GM12878 (cell line): Measurements from ENCODE around the gene MEX3B. TPM values are rescaled to one million over a fixed set of nuclear protein-coding genes. Genes with fewer than 3 reads are reported as not detected.

Source experiments
- ATAC-seq: fragments of 200-7000 bp; cut with Tn5 transposase; 3 replicates; pipeline ENCODE4 v1.9.1; 2020; ENCODE audit warnings: mild to moderate bottlenecking, moderate library complexity
- BruUV-seq: library from RNA; stranded (reverse); fragments of 400-500 nt; replicated peaks from 2 replicates; lab custom pipeline; 2021; lab: Mats Ljungman, UMichigan
- CTCF ChIA-PET: fragments of 300-600 bp; sonication (Branson Sonifier 250); formaldehyde crosslinking; extraction: SDS; loops from one replicate; lab custom pipeline; 2021; ENCODE audit warnings: inconsistent platforms; lab: Yijun Ruan, JAX
- POLR2A ChIA-PET: fragments of 350-600 bp; formaldehyde crosslinking; extraction: SDS; loops from one replicate; lab custom pipeline; 2021; ENCODE audit warnings: inconsistent platforms; lab: Charles Lee
- RAD21 ChIA-PET: fragments of 300-600 bp; sonication (Branson Sonifier 250); formaldehyde crosslinking; loops from one replicate; lab custom pipeline; 2023; ENCODE audit warnings: antibody characterized with exemption; ENCODE audit not compliant: unreplicated experiment; lab: Charles Lee
- SMC1A ChIA-PET: fragments of 300-600 bp; sonication (Branson Sonifier 250); formaldehyde crosslinking; loops from one replicate; lab custom pipeline; 2023; ENCODE audit not compliant: unreplicated experiment, uncharacterized antibody; lab: Charles Lee
- DNase-seq: peaks from one replicate; pipeline ENCODE4 v3.0.0-alpha.2; 2011; ENCODE audit warnings: low read depth, low spot score
- FAIRE-seq: peaks from 3 replicates; lab custom pipeline; 2011; peaks lifted over from hg19 to GRCh38; lab: Jason Lieb, UNC
- H2AFZ ChIP-seq: 2 replicates; pipeline ENCODE4 v1.6.0; 2011; ENCODE audit warnings: low read depth, low read length, control low read depth; ENCODE audit not compliant: control insufficient read depth
- H3K27ac ChIP-seq: 2 replicates; pipeline ENCODE4 v1.5.1; 2011; ENCODE audit warnings: control low read depth; ENCODE audit not compliant: control insufficient read depth, insufficient read depth
- H3K27me3 ChIP-seq, 2 experiments: replicated peaks in 1 of 2; 2 replicates each; pipeline versions ENCODE4 v1.6.0 to v1.6.1; 2011; ENCODE audit warnings: low read length in 1 of 2; ENCODE audit not compliant: control insufficient read depth in 2 of 2, insufficient read depth in 2 of 2
- H3K36me3 ChIP-seq, 2 experiments: 2 replicates each; pipeline ENCODE4 v1.5.1; 2011; ENCODE audit warnings: low read length in 1 of 2; ENCODE audit not compliant: control insufficient read depth in 2 of 2, insufficient read depth in 2 of 2
- H3K4me1 ChIP-seq: 2 replicates; pipeline ENCODE4 v1.6.1; 2011; ENCODE audit warnings: mild to moderate bottlenecking, low read length, moderate library complexity, mixed read lengths; ENCODE audit not compliant: control insufficient read depth, insufficient read depth
- H3K4me2 ChIP-seq: 2 replicates; pipeline ENCODE4 v1.6.0; 2011; ENCODE audit warnings: control low read depth; ENCODE audit not compliant: control insufficient read depth, insufficient read depth
- H3K4me3 ChIP-seq: fragments of 200-600 bp; sonication (generic); 2 replicates; pipeline ENCODE4 v1.5.1; 2016
- H3K79me2 ChIP-seq: 2 replicates; pipeline ENCODE4 v1.6.0; 2011; ENCODE audit warnings: low read length; ENCODE audit not compliant: control insufficient read depth, insufficient read depth
- H3K9ac ChIP-seq: 2 replicates; pipeline ENCODE4 v1.8.0; 2011; ENCODE audit warnings: low read length, control low read depth, mixed read lengths; ENCODE audit not compliant: control insufficient read depth, insufficient read depth
- H3K9me3 ChIP-seq: replicated peaks from 3 replicates; pipeline ENCODE4 v1.5.1; 2011; ENCODE audit warnings: mild to moderate bottlenecking, low read length; ENCODE audit not compliant: control insufficient read depth, insufficient read depth
- H4K20me1 ChIP-seq: 2 replicates; pipeline ENCODE4 v1.6.0; 2011; ENCODE audit not compliant: control insufficient read depth, insufficient read depth
- BRCA1 ChIP-seq: IDR thresholded peaks from 2 replicates; pipeline ENCODE4 v1.6.1; 2011; ENCODE audit warnings: low read depth, low read length, improper control_type of control experiment
- CBX5 ChIP-seq: sonication (generic); IDR thresholded peaks from 2 replicates; pipeline ENCODE4 v1.6.1; 2016; ENCODE audit warnings: low read depth, moderate library complexity, mild to moderate bottlenecking, inconsistent platforms
- ELK1 ChIP-seq: IDR thresholded peaks from 2 replicates; pipeline ENCODE4 v1.6.1; 2012; ENCODE audit warnings: low read depth, low read length, improper control_type of control experiment
- GABPA ChIP-seq: IDR thresholded peaks from 2 replicates; pipeline ENCODE4 v1.6.1; 2014; ENCODE audit warnings: antibody characterized with exemption, low read depth, mild to moderate bottlenecking, inconsistent platforms
- HCFC1 ChIP-seq: fragments of 150-350 bp; IDR thresholded peaks from 2 replicates; pipeline ENCODE4 v1.6.1; 2014; ENCODE audit warnings: low read length
- IRF4 ChIP-seq: IDR thresholded peaks from 2 replicates; pipeline ENCODE4 v1.6.1; 2011; ENCODE audit warnings: low read depth, low read length
- POLR2AphosphoS5 ChIP-seq: IDR thresholded peaks from 2 replicates; pipeline ENCODE4 v1.6.1; 2011; ENCODE audit warnings: mild to moderate bottlenecking, low read length, inconsistent platforms
- SKIL ChIP-seq: fragments of 450-650 bp; IDR thresholded peaks from 2 replicates; pipeline ENCODE4 v1.6.1; 2017; ENCODE audit warnings: mild to moderate bottlenecking, low read depth, inconsistent platforms; ENCODE audit not compliant: poor library complexity, severe bottlenecking
- YY1 ChIP-seq: IDR thresholded peaks from 2 replicates; pipeline ENCODE4 v1.6.1; 2011; ENCODE audit warnings: low read depth, mild to moderate bottlenecking, low read length
- ZBED1 ChIP-seq: IDR thresholded peaks from 2 replicates; pipeline ENCODE4 v1.6.1; 2016; ENCODE audit warnings: borderline replicate concordance
- ZZZ3 ChIP-seq: IDR thresholded peaks from 2 replicates; pipeline ENCODE4 v1.6.1; 2011; ENCODE audit warnings: low read depth; ENCODE audit not compliant: control insufficient read depth, insufficient read length
- WGBS: methylation state at CpG from one replicate; pipeline ENCODE4 v1.1.6; 2016; ENCODE audit warnings: low lambda C conversion rate; ENCODE audit not compliant: insufficient replicate concordance, insufficient coverage; ENCODE audit errors: missing lambda C conversion rate; 5-methylcytosine and 5-hydroxymethylcytosine counted together
- in situ Hi-C: fragments of 300-500 bp; cut with MboI; formaldehyde crosslinking; loops from 9 replicates; pipeline ENCODE4 v1.14.3; 2018; ENCODE audit warnings: mixed read lengths
- intact Hi-C: fragments of 100-400 bp; cut with micrococcal nuclease; formaldehyde crosslinking; loops from one replicate; pipeline ENCODE4 v1.14.2; 2022; ENCODE audit not compliant: unreplicated experiment
- polyA plus RNA-seq, 11 experiments: library from polyadenylated mRNA; depleted of rRNA in 4 of 11; unstranded in 6 of 11; stranded (reverse) in 5 of 11; fragments of >200 nt; fragmentation: Nextera tagmentation in 4 of 11; fragmentation: Illumina TruSeq in 1 of 11; extraction: Ambion mirVana in 4 of 11; extraction: Trizol in 1 of 11; gene quantifications; 1 replicate in 1 of 11; 2 replicates in 10 of 11; pipeline versions ENCODE4 v1.2.1 to v1.2.3, GENCODE V29; 2011 to 2016; ENCODE audit warnings: inconsistent platforms in 2 of 11, missing spikeins in 2 of 11, low read depth in 1 of 11
- total RNA-seq, 4 experiments: library from RNA; depleted of rRNA in 3 of 4; stranded (reverse); fragments of >200 nt in 3 of 4; fragmentation: Illumina TruSeq in 1 of 4; extraction: Trizol in 1 of 4; gene quantifications; 2 replicates each; pipeline versions ENCODE4 v1.2.1 to v1.2.3, GENCODE V29; 2013 to 2021
- TF ChIP-seq, protein P1 (sequence below): fragments of 450-650 bp; IDR thresholded peaks from 2 replicates; pipeline ENCODE4 v1.6.1; 2016; ENCODE audit warnings: mild to moderate bottlenecking
- TF ChIP-seq, protein P2 (sequence below): fragments of 450-650 bp; IDR thresholded peaks from 2 replicates; pipeline ENCODE4 v1.6.1; 2018; ENCODE audit warnings: borderline replicate concordance, mild to moderate bottlenecking; ENCODE audit not compliant: partially characterized antibody

Gene MEX3B
- total and polyA plus RNA-seq, 10 of the 15 experiments (the other 5 are each of a cell fraction or from before 2014, with no cell fraction given) = 0.02 to 1.3 (median 0.28) TPM

- DNase-seq (no peak), ATAC-seq (no peak), FAIRE-seq (no peak)
- in situ Hi-C loops (no loop called here), intact Hi-C loops (no loop called here)
- Histone ChIP-seq H3K79me2 (no peaks in the 10 kb centered on the region), H3K4me1 (no peaks in the 10 kb centered on the region), H3K4me2 (no peak overlapping the region), H3K36me3 (no peaks in the 10 kb centered on the region), H3K4me3 (no peak overlapping the region), H4K20me1 (no peaks in the 10 kb centered on the region), H3K27me3 (peaks cover 3 to 9% of the 10 kb centered on the region in 2 experiments; a peak in 1 of 4 replicates), H3K9ac (no peak overlapping the region), H3K9me3 (no peaks in the 10 kb centered on the region), H3K27ac (no peak overlapping the region), H2AFZ (no peak overlapping the region)
- RAD21 ChIA-PET = no interaction called here
- CTCF ChIA-PET = no interaction called here
- POLR2A ChIA-PET = no interaction called here
- WGBS = 9% methylated on average over 14 of the region's 14 CpGs
- TF ChIP-seq, protein P1, sequence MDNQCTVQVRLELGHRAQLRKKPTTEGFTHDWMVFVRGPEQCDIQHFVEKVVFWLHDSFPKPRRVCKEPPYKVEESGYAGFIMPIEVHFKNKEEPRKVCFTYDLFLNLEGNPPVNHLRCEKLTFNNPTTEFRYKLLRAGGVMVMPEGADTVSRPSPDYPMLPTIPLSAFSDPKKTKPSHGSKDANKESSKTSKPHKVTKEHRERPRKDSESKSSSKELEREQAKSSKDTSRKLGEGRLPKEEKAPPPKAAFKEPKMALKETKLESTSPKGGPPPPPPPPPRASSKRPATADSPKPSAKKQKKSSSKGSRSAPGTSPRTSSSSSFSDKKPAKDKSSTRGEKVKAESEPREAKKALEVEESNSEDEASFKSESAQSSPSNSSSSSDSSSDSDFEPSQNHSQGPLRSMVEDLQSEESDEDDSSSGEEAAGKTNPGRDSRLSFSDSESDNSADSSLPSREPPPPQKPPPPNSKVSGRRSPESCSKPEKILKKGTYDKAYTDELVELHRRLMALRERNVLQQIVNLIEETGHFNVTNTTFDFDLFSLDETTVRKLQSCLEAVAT = no peak
- TF ChIP-seq SKIL = no peak
- TF ChIP-seq, protein P2, sequence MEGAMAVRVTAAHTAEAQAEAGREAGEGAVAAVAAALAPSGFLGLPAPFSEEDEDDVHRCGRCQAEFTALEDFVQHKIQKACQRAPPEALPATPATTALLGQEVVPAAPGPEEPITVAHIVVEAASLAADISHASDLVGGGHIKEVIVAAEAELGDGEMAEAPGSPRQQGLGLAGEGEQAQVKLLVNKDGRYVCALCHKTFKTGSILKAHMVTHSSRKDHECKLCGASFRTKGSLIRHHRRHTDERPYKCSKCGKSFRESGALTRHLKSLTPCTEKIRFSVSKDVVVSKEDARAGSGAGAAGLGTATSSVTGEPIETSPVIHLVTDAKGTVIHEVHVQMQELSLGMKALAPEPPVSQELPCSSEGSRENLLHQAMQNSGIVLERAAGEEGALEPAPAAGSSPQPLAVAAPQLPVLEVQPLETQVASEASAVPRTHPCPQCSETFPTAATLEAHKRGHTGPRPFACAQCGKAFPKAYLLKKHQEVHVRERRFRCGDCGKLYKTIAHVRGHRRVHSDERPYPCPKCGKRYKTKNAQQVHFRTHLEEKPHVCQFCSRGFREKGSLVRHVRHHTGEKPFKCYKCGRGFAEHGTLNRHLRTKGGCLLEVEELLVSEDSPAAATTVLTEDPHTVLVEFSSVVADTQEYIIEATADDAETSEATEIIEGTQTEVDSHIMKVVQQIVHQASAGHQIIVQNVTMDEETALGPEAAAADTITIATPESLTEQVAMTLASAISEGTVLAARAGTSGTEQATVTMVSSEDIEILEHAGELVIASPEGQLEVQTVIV = no peak
- TF ChIP-seq IRF4 = no peak
- TF ChIP-seq GABPA = no peak
- TF ChIP-seq ELK1 = no peak
- TF ChIP-seq ZBED1 = no peak
- no peak for TF ChIP-seq BRCA1
- no peak for TF ChIP-seq ZZZ3
- TF ChIP-seq POLR2AphosphoS5 = no peak
- no peak for TF ChIP-seq HCFC1
- no peak for TF ChIP-seq CBX5
- TF ChIP-seq YY1 = no peak
- SMC1A ChIA-PET = no interaction called here
- no TSS peak for BruUV-seq
Observed at GRCh38 chr15:82058026-82058425, 12.2 kb upstream of the MEX3B start.
